Erythroblast (primary cell): ENCODE measurements around the gene EFHC2.

ENCODE experiments used
- GATA1 ChIP-seq: IDR thresholded peaks from 2 replicates; pipeline ENCODE4 v1.6.1; 2011; ENCODE audit warnings: low read depth, mild to moderate bottlenecking, control low read depth, low read length, moderate library complexity
- POLR2A ChIP-seq: IDR thresholded peaks from 2 replicates; pipeline ENCODE4 v1.6.1; 2011; ENCODE audit warnings: mild to moderate bottlenecking, low read length

DNA sequence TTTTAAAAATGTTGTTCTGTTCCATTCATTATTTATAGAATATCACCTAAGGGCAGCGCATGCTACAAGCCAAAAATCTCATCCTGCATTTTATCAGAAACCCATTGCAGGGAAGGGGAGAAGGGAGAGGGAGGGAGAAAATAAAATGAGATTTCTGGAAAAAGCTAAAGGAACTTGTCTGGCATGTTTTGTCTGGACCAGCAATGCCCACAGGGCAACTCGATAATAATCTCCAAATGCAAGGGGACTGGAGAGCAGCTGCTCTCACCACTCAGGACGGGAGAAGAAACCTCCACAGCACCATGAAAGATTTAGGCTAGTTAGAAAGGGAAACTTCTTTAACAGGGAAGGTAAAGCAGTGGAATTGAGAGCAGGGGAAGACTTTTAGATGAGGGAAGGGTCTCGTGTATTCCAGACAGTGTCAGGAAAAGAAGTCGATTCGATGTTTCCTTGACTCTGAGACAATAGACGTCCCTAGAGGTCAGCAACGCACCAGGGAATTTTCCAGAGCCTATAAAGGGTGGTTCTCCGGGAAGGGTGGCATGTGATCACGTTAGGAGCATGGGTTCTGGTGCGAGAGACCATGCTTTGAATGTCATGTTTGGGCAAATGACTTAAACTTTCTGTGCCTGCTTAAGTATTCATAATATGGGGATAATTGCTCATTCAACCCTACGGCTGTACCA, 238.1 kb downstream of the EFHC2 start:
- TF ChIP-seq POLR2A (no peak), GATA1 (no peak)
